Measurements from ENCODE around the gene CBL.

DNA sequence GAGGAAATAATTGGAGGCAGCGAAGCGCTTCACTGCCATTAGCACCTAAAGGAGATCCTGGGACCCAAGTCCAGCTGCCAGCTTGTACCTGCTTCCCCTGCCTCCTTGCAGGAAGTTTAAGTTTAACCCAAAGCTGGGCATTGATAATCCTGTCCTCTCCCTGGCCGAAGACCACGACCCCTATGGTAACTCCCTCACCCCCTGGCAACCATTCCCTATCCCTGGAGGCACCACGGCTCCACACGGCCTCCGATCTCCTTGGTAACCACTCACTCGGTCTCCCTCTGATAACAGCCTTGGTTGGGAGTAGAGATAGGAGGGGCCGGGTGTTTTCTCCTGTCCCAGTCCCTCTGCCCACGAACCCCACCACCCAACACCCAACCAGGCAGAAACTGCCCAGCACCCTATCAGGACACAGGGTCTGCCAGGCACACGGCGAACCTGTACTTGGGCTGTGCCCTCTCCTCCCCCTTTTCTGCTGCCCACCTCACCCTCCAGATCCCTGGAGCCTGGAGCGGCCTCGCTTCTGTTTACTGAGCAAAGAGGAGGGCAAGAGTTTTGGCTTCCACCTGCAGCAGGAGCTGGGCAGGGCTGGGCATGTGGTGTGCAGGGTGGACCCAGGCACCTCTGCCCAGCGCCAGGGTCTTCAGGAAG is 20.0 kb upstream of the CBL start:
- TF ChIP-seq, protein P1, sequence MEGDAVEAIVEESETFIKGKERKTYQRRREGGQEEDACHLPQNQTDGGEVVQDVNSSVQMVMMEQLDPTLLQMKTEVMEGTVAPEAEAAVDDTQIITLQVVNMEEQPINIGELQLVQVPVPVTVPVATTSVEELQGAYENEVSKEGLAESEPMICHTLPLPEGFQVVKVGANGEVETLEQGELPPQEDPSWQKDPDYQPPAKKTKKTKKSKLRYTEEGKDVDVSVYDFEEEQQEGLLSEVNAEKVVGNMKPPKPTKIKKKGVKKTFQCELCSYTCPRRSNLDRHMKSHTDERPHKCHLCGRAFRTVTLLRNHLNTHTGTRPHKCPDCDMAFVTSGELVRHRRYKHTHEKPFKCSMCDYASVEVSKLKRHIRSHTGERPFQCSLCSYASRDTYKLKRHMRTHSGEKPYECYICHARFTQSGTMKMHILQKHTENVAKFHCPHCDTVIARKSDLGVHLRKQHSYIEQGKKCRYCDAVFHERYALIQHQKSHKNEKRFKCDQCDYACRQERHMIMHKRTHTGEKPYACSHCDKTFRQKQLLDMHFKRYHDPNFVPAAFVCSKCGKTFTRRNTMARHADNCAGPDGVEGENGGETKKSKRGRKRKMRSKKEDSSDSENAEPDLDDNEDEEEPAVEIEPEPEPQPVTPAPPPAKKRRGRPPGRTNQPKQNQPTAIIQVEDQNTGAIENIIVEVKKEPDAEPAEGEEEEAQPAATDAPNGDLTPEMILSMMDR (conservative IDR thresholded peaks at IDR 0.05; ENCODE audit: low read depth in 2 of 2): no peak
- TF ChIP-seq EZH2 (IDR thresholded peaks at IDR 0.05; ENCODE audit: low read depth, unreplicated experiment): no peak
- TF ChIP-seq ZNF331 (CRISPR knock-in tag; IDR thresholded peaks at IDR 0.05; ENCODE audit: low read depth): no peak
- no peak for TF ChIP-seq POLR2AphosphoS5 (IDR thresholded peaks at IDR 0.05; ENCODE audit: low read depth)
- TF ChIP-seq EZH2phosphoT487 (IDR thresholded peaks at IDR 0.05; ENCODE audit: unreplicated experiment): no peak
- TF ChIP-seq, protein P2, sequence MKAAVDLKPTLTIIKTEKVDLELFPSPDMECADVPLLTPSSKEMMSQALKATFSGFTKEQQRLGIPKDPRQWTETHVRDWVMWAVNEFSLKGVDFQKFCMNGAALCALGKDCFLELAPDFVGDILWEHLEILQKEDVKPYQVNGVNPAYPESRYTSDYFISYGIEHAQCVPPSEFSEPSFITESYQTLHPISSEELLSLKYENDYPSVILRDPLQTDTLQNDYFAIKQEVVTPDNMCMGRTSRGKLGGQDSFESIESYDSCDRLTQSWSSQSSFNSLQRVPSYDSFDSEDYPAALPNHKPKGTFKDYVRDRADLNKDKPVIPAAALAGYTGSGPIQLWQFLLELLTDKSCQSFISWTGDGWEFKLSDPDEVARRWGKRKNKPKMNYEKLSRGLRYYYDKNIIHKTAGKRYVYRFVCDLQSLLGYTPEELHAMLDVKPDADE (IDR thresholded peaks at IDR 0.05): no peak

All from GM23338 (cell line).